HepG2 (cell line): ENCODE results near the gene SH3GL1. TPM values are rescaled to one million over a fixed set of nuclear protein-coding genes. Genes with fewer than 3 reads are reported as not detected.

Experiments
- ARHGAP35 ChIP-seq: sonication (generic); formaldehyde crosslinking; IDR thresholded peaks from 2 replicates; pipeline ENCODE4 v1.9.0; 2022; ENCODE audit warnings: mild to moderate bottlenecking, inconsistent platforms, moderate library complexity, missing genetic modification reagents, borderline replicate concordance
- ELF3 ChIP-seq: IDR thresholded peaks from 2 replicates; pipeline ENCODE4 v1.6.1; 2016; ENCODE audit warnings: missing genetic modification reagents, missing compliant biosample characterization
- HIVEP1 ChIP-seq: sonication (generic); formaldehyde crosslinking; IDR thresholded peaks from 2 replicates; pipeline ENCODE4 v1.4.0; 2020; ENCODE audit warnings: mild to moderate bottlenecking, missing genetic modification reagents
- SOX6 ChIP-seq, 2 experiments: fragments of 450-650 bp in 1 of 2; sonication (generic) in 1 of 2; formaldehyde crosslinking in 1 of 2; IDR thresholded peaks; 2 replicates each; pipeline versions ENCODE4 v1.4.0 to v1.6.1; 2017 to 2020; ENCODE audit warnings: antibody characterized with exemption in 1 of 2, mild to moderate bottlenecking in 1 of 2, missing genetic modification reagents in 1 of 2
- ZNF543 ChIP-seq: sonication (generic); formaldehyde crosslinking; IDR thresholded peaks from 2 replicates; pipeline ENCODE4 v1.4.0; 2020; ENCODE audit warnings: mild to moderate bottlenecking, missing genetic modification reagents
- ZNF589 ChIP-seq: sonication (generic); formaldehyde crosslinking; conservative IDR thresholded peaks from 2 replicates; pipeline ENCODE4 v1.8.0; 2022; ENCODE audit warnings: mild to moderate bottlenecking, moderate library complexity, missing genetic modification reagents
- ZNF607 ChIP-seq: sonication (generic); formaldehyde crosslinking; IDR thresholded peaks from 2 replicates; pipeline ENCODE4 v1.5.1; 2020; ENCODE audit warnings: missing genetic modification reagents, mild to moderate bottlenecking, borderline replicate concordance
- polyA plus RNA-seq, 8 experiments: library from polyadenylated mRNA; depleted of rRNA in 3 of 8; stranded (reverse) in 7 of 8; unstranded in 1 of 8; fragments of >200 nt; fragmentation: Illumina TruSeq in 4 of 8; extraction: Trizol in 4 of 8; gene quantifications; 2 replicates each; pipeline versions ENCODE4 v1.2.1 to v1.2.3, GENCODE V29; 2011 to 2016; ENCODE audit warnings: low read depth in 4 of 8, missing spikeins in 1 of 8, mixed read lengths in 1 of 8; ENCODE audit not compliant: insufficient read depth in 1 of 8
- total RNA-seq, 5 experiments: library from RNA; depleted of rRNA; stranded (reverse); fragments of >200 nt; fragmentation: Illumina TruSeq; extraction: Trizol; gene quantifications; 2 replicates each; pipeline ENCODE4 v1.2.3, GENCODE V29; 2016; ENCODE audit warnings: low read depth in 1 of 5
- TF ChIP-seq, protein P1 (sequence below): sonication (generic); formaldehyde crosslinking; IDR thresholded peaks from 2 replicates; pipeline ENCODE4 v1.5.0; 2020; ENCODE audit warnings: missing genetic modification reagents
- TF ChIP-seq, protein P2 (sequence below): sonication (generic); formaldehyde crosslinking; IDR thresholded peaks from 2 replicates; pipeline ENCODE4 v1.4.0; 2020; ENCODE audit warnings: missing genetic modification reagents
- TF ChIP-seq, protein P3 (sequence below): IDR thresholded peaks from 2 replicates; pipeline ENCODE4 v1.6.1; 2016
- TF ChIP-seq, protein P4 (sequence below): IDR thresholded peaks from 2 replicates; pipeline ENCODE4 v1.6.1; 2016
- TF ChIP-seq, protein P5 (sequence below): sonication (generic); formaldehyde crosslinking; IDR thresholded peaks from 2 replicates; pipeline ENCODE4 v1.5.1; 2020; ENCODE audit warnings: mild to moderate bottlenecking, missing genetic modification reagents, moderate library complexity

Gene SH3GL1
- total and polyA plus RNA-seq, 2 of the 13 experiments (the other 11 are each of a cell fraction or from before 2014, with no cell fraction given) = 33.0 to 45.1 TPM

DNA sequence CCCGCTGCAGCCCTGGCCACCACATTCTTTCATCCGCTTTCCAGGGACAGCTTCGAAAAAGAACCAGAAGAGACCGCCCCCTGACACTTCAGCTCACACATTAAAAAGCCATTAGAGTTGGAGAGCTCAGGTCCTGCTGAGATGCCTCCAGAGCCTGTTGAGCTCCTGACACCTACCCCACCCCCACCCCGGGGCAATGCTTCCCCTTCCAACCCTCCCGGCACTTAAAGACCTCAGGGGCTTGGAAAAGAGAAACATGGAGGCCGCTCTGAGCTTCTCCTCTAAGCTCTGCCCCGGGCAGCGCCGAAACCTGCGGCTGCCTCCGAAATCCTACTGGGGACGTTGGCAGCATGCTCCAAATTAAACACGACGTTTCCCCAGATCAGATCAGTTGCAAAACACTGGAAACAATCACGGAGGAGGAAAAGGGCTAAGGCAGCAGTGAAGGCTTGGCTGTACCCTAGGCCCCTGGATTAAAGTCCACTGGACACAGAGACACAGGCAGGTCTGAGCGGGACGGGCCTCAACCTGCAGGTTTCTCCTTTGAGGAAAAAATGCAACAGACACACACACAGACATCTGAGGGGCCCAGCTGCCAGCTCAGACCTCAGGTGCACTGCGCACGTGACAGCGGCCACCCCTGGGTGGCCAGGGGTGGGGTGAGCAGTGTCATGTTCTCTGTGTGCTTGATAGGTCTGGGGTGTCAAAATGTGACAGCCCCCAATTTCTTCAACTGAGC, 9.6 kb downstream of the SH3GL1 start (continued):
- TF ChIP-seq HIVEP1 (CRISPR knock-in tag) = peak; percentile 49; the same call in 1 of the 2 replicates
- TF ChIP-seq, protein P1, sequence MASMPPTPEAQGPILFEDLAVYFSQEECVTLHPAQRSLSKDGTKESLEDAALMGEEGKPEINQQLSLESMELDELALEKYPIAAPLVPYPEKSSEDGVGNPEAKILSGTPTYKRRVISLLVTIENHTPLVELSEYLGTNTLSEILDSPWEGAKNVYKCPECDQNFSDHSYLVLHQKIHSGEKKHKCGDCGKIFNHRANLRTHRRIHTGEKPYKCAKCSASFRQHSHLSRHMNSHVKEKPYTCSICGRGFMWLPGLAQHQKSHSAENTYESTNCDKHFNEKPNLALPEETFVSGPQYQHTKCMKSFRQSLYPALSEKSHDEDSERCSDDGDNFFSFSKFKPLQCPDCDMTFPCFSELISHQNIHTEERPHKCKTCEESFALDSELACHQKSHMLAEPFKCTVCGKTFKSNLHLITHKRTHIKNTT (CRISPR knock-in tag) = no peak
- TF ChIP-seq, protein P2, sequence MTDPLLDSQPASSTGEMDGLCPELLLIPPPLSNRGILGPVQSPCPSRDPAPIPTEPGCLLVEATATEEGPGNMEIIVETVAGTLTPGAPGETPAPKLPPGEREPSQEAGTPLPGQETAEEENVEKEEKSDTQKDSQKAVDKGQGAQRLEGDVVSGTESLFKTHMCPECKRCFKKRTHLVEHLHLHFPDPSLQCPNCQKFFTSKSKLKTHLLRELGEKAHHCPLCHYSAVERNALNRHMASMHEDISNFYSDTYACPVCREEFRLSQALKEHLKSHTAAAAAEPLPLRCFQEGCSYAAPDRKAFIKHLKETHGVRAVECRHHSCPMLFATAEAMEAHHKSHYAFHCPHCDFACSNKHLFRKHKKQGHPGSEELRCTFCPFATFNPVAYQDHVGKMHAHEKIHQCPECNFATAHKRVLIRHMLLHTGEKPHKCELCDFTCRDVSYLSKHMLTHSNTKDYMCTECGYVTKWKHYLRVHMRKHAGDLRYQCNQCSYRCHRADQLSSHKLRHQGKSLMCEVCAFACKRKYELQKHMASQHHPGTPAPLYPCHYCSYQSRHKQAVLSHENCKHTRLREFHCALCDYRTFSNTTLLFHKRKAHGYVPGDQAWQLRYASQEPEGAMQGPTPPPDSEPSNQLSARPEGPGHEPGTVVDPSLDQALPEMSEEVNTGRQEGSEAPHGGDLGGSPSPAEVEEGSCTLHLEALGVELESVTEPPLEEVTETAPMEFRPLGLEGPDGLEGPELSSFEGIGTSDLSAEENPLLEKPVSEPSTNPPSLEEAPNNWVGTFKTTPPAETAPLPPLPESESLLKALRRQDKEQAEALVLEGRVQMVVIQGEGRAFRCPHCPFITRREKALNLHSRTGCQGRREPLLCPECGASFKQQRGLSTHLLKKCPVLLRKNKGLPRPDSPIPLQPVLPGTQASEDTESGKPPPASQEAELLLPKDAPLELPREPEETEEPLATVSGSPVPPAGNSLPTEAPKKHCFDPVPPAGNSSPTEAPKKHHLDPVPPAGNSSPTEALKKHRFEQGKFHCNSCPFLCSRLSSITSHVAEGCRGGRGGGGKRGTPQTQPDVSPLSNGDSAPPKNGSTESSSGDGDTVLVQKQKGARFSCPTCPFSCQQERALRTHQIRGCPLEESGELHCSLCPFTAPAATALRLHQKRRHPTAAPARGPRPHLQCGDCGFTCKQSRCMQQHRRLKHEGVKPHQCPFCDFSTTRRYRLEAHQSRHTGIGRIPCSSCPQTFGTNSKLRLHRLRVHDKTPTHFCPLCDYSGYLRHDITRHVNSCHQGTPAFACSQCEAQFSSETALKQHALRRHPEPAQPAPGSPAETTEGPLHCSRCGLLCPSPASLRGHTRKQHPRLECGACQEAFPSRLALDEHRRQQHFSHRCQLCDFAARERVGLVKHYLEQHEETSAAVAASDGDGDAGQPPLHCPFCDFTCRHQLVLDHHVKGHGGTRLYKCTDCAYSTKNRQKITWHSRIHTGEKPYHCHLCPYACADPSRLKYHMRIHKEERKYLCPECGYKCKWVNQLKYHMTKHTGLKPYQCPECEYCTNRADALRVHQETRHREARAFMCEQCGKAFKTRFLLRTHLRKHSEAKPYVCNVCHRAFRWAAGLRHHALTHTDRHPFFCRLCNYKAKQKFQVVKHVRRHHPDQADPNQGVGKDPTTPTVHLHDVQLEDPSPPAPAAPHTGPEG (CRISPR knock-in tag) = peak; percentile 69; the same call in 1 of the 2 replicates
- TF ChIP-seq SOX6 (IDR thresholded peaks at IDR 0.05) = no peak
- peak; percentile 86 for TF ChIP-seq SOX6 (CRISPR knock-in tag; IDR thresholded peaks at IDR 0.05)
- peak; percentile 88 for TF ChIP-seq ELF3
- TF ChIP-seq, protein P3, sequence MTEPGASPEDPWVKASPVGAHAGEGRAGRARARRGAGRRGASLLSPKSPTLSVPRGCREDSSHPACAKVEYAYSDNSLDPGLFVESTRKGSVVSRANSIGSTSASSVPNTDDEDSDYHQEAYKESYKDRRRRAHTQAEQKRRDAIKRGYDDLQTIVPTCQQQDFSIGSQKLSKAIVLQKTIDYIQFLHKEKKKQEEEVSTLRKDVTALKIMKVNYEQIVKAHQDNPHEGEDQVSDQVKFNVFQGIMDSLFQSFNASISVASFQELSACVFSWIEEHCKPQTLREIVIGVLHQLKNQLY (CRISPR knock-in tag) = peak; percentile 94
- TF ChIP-seq ARHGAP35 = no peak
- no peak for TF ChIP-seq ZNF589 (CRISPR knock-in tag)
- TF ChIP-seq, protein P4, sequence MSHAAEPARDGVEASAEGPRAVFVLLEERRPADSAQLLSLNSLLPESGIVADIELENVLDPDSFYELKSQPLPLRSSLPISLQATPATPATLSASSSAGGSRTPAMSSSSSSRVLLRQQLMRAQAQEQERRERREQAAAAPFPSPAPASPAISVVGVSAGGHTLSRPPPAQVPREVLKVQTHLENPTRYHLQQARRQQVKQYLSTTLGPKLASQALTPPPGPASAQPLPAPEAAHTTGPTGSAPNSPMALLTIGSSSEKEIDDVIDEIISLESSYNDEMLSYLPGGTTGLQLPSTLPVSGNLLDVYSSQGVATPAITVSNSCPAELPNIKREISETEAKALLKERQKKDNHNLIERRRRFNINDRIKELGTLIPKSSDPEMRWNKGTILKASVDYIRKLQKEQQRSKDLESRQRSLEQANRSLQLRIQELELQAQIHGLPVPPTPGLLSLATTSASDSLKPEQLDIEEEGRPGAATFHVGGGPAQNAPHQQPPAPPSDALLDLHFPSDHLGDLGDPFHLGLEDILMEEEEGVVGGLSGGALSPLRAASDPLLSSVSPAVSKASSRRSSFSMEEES (CRISPR knock-in tag) = peak; percentile 90
- TF ChIP-seq ZNF543 (CRISPR knock-in tag) = peak; percentile 49; the same call in 1 of the 2 replicates
- TF ChIP-seq, protein P5, sequence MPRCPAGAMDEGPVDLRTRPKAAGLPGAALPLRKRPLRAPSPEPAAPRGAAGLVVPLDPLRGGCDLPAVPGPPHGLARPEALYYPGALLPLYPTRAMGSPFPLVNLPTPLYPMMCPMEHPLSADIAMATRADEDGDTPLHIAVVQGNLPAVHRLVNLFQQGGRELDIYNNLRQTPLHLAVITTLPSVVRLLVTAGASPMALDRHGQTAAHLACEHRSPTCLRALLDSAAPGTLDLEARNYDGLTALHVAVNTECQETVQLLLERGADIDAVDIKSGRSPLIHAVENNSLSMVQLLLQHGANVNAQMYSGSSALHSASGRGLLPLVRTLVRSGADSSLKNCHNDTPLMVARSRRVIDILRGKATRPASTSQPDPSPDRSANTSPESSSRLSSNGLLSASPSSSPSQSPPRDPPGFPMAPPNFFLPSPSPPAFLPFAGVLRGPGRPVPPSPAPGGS = peak; percentile 53; the same call in 1 of the 2 replicates
- TF ChIP-seq ZNF607 (CRISPR knock-in tag) = peak; percentile 46
